Measurements from ENCODE around the gene FOXB2. TPM values are rescaled to one million over a fixed set of nuclear protein-coding genes. Genes with fewer than 3 reads are reported as not detected.
A peak's percentile ranks its signal among the peaks of the same experiment; 100 is the strongest.
"Not testable (repeated sequence)": the region's sequence is repeated elsewhere in the genome, so short reads cannot be mapped to it uniquely, and the experiment has no call there.

FOXB2 gene
- total RNA-seq (ENCODE audit: unreplicated experiment) = not detected
- long read RNA-seq = 0 reads

- Mint-ChIP-seq H3K27ac (ENCODE audit: unreplicated experiment) (no peak within 1 kb of the TSS), H3K36me3 (ENCODE audit: low read depth, unreplicated experiment) (peaks cover 7% of the 10 kb centered on the region), H3K27me3 (ENCODE audit: unreplicated experiment) (peaks cover 55% of the 10 kb centered on the region), H3K4me3 (ENCODE audit: unreplicated experiment) (peak within 1 kb of the TSS; percentile 51), H3K9me3 (ENCODE audit: unreplicated experiment) (peaks cover 6% of the 10 kb centered on the region), H3K4me1 (ENCODE audit: unreplicated experiment) (peaks cover 33% of the 10 kb centered on the region)
- TF ChIP-seq, protein P1, sequence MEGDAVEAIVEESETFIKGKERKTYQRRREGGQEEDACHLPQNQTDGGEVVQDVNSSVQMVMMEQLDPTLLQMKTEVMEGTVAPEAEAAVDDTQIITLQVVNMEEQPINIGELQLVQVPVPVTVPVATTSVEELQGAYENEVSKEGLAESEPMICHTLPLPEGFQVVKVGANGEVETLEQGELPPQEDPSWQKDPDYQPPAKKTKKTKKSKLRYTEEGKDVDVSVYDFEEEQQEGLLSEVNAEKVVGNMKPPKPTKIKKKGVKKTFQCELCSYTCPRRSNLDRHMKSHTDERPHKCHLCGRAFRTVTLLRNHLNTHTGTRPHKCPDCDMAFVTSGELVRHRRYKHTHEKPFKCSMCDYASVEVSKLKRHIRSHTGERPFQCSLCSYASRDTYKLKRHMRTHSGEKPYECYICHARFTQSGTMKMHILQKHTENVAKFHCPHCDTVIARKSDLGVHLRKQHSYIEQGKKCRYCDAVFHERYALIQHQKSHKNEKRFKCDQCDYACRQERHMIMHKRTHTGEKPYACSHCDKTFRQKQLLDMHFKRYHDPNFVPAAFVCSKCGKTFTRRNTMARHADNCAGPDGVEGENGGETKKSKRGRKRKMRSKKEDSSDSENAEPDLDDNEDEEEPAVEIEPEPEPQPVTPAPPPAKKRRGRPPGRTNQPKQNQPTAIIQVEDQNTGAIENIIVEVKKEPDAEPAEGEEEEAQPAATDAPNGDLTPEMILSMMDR (IDR thresholded peaks at IDR 0.05; ENCODE audit: unreplicated experiment) = no peak
- DNase-seq (ENCODE audit: low spot score) = no peak
Observed at GRCh38 chr9:77019236-77019925, at the start of gene FOXB2. TSS of gene FOXB2 (plus strand) at chr9:77019655. CDS start at chr9:77019655, 0 bp downstream.

GRCh38 chr9:76969716-76970115 lies 49.7 kb upstream of the FOXB2 start:
- H3K9me3 Mint-ChIP-seq (ENCODE audit: unreplicated experiment) = no peaks in the 10 kb centered on the region
- no peaks in the 10 kb centered on the region for H3K36me3 Mint-ChIP-seq (ENCODE audit: low read depth, unreplicated experiment)
- DNase-seq (ENCODE audit: low spot score) = no peak
- TF ChIP-seq, protein P1 (IDR thresholded peaks at IDR 0.05; ENCODE audit: unreplicated experiment) = no peak
- no peak overlapping the region for H3K27ac Mint-ChIP-seq (ENCODE audit: unreplicated experiment)
- H3K4me3 Mint-ChIP-seq (ENCODE audit: unreplicated experiment) = no peak overlapping the region
- no peaks in the 10 kb centered on the region for H3K4me1 Mint-ChIP-seq (ENCODE audit: unreplicated experiment)
- H3K27me3 Mint-ChIP-seq (ENCODE audit: unreplicated experiment) = no peaks in the 10 kb centered on the region

GRCh38 chr9:76978831-76979230 lies 40.6 kb upstream of the FOXB2 start:
- H3K27me3 Mint-ChIP-seq (ENCODE audit: unreplicated experiment); H3K36me3 Mint-ChIP-seq (ENCODE audit: low read depth, unreplicated experiment); H3K4me3 Mint-ChIP-seq (ENCODE audit: unreplicated experiment); H3K27ac Mint-ChIP-seq (ENCODE audit: unreplicated experiment); H3K4me1 Mint-ChIP-seq (ENCODE audit: unreplicated experiment); H3K9me3 Mint-ChIP-seq (ENCODE audit: unreplicated experiment); DNase-seq (ENCODE audit: low spot score): not testable (repeated sequence)

DNA sequence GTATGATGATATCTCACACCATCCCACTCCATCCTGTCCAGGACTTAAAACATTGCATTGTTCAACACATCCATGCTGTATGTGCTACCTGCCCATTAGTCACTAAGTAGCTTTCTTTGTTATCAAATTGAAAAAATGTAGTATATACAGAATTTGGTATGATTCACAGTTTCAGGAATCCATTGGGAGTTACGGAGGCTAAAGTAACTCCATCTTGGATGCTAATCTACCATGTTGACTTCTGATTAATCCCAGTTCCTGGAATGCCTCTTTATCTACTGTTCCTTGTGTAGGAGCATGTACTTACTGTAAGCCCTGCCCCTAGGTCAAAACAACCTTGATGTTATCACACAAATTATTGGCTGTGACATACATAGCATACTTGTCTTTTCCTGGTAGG lies 38.9 kb upstream of the FOXB2 start:
- Mint-ChIP-seq H3K4me3 (ENCODE audit: unreplicated experiment) (no peak overlapping the region), H3K36me3 (ENCODE audit: low read depth, unreplicated experiment) (no peaks in the 10 kb centered on the region), H3K27ac (ENCODE audit: unreplicated experiment) (no peak overlapping the region), H3K27me3 (ENCODE audit: unreplicated experiment) (peaks cover 1% of the 10 kb centered on the region), H3K9me3 (ENCODE audit: unreplicated experiment) (no peaks in the 10 kb centered on the region), H3K4me1 (ENCODE audit: unreplicated experiment) (no peaks in the 10 kb centered on the region)
- DNase-seq (ENCODE audit: low spot score) = no peak
- TF ChIP-seq, protein P1 (IDR thresholded peaks at IDR 0.05; ENCODE audit: unreplicated experiment) = no peak

DNA sequence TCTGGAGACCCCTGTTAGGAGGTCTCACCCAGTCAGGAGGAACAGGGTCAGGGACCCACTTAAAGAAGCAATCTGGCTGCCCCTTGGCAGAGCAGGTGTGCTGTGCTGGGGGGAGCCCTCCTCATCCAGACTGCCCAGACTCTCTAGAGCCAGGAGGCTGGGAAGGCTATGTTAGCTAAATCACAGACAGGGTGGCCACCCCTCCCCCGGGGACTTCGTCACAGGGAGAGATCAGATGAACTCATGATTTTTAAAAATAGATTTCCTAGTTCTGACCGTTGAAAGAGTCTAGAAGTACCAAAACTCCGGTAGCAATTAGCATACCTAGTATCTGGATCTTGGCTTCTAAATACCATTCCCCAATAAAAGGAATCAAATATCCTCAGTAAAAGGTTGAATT lies 35.0 kb upstream of the FOXB2 start:
- DNase-seq (ENCODE audit: low spot score) = no peak
- TF ChIP-seq, protein P1 (IDR thresholded peaks at IDR 0.05; ENCODE audit: unreplicated experiment) = no peak
- no peak overlapping the region for H3K4me3 Mint-ChIP-seq (ENCODE audit: unreplicated experiment)
- no peak overlapping the region for H3K27ac Mint-ChIP-seq (ENCODE audit: unreplicated experiment)
- no peaks in the 10 kb centered on the region for H3K36me3 Mint-ChIP-seq (ENCODE audit: low read depth, unreplicated experiment)
- H3K4me1 Mint-ChIP-seq (ENCODE audit: unreplicated experiment) = no peaks in the 10 kb centered on the region
- no peaks in the 10 kb centered on the region for H3K27me3 Mint-ChIP-seq (ENCODE audit: unreplicated experiment)
- H3K9me3 Mint-ChIP-seq (ENCODE audit: unreplicated experiment) = no peaks in the 10 kb centered on the region

Measured in endothelial cell (in vitro differentiated cells).